HG02852 (cell line): ENCODE data around the gene MAGI2.
"Not testable (repeated sequence)": the region's sequence is repeated elsewhere in the genome, so short reads cannot be mapped to it uniquely, and the experiment has no call there.

Experiments used
- ATAC-seq: cut with Tn5 transposase; IDR thresholded peaks from one replicate; pipeline ENCODE4 v1.9.1; 2021; ENCODE audit warnings: mild to moderate bottlenecking, moderate library complexity; ENCODE audit not compliant: unreplicated experiment

Gene MAGI2

DNA sequence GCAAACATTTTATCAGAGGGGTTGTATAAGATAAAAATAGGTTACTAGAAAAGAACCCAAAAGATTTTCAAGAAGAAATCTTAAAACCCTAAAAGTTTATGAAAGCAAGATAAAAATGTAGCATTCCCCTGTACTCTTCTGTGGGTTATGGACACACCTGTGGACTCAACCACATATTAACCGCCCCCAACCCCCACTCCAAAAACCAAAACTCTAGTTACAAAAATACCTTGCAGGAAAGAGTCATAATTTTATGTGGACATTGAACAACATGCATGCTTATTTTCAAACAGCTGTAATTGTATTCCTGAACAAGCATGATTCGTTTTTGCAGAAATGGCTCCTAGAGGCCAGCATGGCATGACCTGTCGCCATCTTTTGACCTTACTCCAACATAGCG, 1188.0 kb downstream of the MAGI2 start:
- ATAC-seq: no peak

GRCh38 chr7:78265071-78265470, 1188.4 kb downstream of the MAGI2 start:
- no peak for ATAC-seq

- ATAC-seq: no peak
Observed at GRCh38 chr7:78264105-78264504, 1189.4 kb downstream of the MAGI2 start.

GRCh38 chr7:78261739-78262138, 1191.7 kb downstream of the MAGI2 start:
- ATAC-seq: no peak

DNA sequence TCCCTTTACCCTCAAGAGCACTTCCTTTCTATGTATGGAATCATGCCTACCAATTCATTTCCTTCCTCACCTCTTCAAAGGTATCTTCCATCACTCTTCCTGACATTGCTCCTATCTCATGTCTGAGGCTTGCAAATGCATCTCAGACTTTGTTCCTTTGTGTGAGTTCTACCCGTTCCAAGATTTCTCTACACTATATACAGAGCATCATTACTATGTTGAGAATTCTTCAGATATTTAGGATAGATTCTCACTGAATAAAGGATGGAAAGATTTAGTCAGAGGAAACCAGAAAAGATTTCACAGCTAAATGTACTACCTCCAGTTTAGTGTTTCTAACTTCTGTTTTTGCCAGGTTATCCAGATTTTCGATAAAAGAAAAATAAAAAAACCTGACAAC, 1192.2 kb downstream of the MAGI2 start:
- ATAC-seq: no peak

DNA sequence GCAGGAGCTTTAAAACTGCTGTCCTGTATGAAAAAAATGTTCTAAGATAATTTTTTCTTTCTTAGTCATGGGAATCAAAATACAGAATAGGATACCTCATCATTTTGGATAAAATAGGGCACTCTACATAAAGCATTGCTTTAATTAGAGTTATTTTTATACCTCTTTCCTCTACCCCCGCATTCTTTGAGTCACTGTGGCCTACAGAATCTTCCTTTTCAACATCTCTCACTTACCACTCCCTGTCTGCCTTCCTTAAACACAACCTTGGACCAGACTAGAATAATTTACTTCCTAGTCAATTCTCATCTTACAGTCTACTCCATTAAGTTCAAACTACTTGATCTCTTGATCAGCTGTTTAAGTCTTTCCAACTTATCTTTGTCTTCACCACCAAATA, 1192.6 kb downstream of the MAGI2 start:
- no peak for ATAC-seq

DNA sequence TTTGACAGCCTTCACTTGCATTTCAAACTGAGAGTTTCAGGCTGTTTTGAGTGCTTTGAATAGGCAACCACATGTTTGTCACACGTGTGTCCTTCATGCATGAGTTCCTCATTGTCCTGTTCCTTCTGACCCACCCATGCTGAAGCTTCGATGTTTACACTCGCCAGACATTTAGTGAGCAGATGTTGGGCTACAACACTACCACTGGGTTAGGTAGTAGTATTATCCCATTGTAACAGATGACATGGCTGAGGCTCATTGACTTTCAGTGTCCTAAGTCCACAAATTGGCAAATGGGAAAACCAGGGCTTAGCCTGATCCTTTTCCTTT, 1198.8 kb downstream of the MAGI2 start:
- ATAC-seq: no peak

GRCh38 chr7:78253850-78254725, 1199.4 kb downstream of the MAGI2 start:
- no peak for ATAC-seq

DNA sequence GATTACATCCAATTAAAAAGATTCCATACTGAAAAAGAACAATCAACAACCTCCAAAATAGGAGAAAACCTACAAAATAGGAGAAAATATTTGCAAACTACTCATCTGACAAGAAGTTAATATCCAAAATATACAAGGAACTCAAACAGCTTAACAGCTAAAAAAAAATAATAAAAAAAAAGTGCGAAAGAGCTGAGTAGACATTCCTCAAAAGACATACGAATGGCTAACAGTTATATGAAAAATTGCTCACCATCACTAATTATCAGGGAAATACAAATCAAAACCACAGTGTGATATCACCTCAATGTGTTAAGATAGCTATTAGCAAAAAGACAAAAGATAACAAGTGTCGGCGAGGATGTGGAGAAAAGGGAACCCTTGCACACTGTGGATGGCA, 1204.6 kb downstream of the MAGI2 start:
- no peak for ATAC-seq

GRCh38 chr7:78247910-78248689, 1205.4 kb downstream of the MAGI2 start:
- no peak for ATAC-seq

- not testable (repeated sequence) for ATAC-seq
Observed at GRCh38 chr7:78240179-78240578, 1213.3 kb downstream of the MAGI2 start.

DNA sequence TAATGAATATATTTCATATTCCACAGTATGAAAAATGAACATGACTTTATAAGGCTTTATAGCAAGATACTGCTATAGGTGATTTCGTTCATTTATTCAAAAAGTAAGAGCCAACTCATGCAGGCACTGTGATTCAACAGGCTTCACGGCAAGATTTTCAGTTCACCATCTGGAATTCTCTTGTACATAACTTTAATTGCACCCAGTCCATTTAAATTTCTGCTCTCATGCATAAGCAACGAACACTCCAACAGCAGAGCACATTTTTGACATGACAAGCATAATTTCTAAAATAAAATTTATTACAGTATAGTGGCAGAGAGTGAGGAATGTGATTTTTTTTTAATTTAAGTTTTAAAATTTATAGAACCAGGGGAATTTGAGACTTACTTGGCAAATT, 1218.8 kb downstream of the MAGI2 start:
- ATAC-seq: no peak

DNA sequence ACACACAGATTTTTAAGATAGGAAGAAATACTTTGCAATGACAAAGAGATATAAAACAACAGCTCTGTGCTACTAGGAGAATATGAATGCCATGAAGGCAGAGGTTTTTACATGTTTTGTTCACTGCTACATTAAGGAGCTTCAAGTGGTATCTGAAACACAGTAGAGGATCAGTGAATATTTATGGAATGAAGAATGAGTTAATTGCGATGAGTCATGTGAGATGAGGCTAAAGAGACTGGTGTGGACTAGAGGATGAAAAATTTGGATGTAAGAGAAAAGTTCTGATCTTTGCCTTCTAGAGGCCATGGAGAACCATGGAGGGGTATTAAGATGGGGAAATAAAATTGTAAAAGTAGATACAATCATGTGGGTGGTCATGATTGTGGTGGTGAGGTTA, 1220.7 kb downstream of the MAGI2 start:
- ATAC-seq: no peak

- no peak for ATAC-seq
Observed at GRCh38 chr7:78226059-78226719, 1227.3 kb downstream of the MAGI2 start.

GRCh38 chr7:78225534-78225933, 1227.9 kb downstream of the MAGI2 start:
- no peak for ATAC-seq

- no peak for ATAC-seq
Observed at GRCh38 chr7:78224923-78225322, 1228.5 kb downstream of the MAGI2 start.

GRCh38 chr7:78223598-78223997, 1229.9 kb downstream of the MAGI2 start:
- ATAC-seq: no peak

- ATAC-seq: no peak
Observed at GRCh38 chr7:78222001-78222751, 1231.3 kb downstream of the MAGI2 start.

- no peak for ATAC-seq
Observed at GRCh38 chr7:78220754-78221153, 1232.7 kb downstream of the MAGI2 start.

- no peak for ATAC-seq
Observed at GRCh38 chr7:78218876-78219275, 1234.6 kb downstream of the MAGI2 start.

DNA sequence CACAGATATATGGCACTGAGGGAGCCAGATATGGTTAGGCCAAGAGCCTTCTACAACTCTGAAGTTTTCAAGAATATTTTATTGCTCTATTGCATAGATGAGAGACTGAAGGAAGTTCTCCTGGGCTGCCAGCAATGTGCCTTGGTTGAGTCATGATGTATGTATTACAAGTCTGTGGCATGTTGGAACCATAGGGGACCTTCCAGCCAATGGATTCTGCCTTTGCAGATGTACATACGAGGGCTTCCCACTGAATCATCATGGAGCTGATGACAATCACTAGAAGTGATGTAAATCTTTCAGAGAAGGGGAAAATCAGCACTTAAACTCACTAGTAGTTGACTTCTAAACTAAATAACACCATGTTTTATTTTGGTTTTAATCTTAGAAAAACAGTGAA, 1235.4 kb downstream of the MAGI2 start:
- ATAC-seq: no peak
